ENCODE results near the gene ARHGAP18. TPM values are rescaled to one million over a fixed set of nuclear protein-coding genes. Genes with fewer than 3 reads are reported as not detected.

ARHGAP18 gene
- total RNA-seq, 1 donor from 2014 or later = 60.8 TPM

DNA sequence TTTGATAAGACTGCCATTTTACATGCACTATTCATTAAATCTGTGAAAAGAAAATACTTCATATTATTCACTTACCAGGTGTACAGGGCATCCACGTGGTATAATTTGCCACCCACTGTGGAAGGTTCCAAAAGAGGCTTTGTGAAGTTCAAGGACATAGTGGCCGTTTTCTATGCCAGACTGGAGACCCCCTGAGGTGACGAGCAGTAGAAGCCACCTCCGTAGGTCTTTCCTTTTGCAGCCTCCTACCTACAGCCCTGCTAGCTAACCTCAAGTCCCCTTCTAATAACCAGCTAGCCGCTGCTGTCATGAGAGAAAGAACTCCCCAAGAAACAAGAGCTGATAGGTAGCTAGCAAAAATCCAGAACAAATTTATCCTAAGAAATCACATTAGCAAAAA lies 110.5 kb downstream of the ARHGAP18 start:
- H3K27me3 ChIP-seq = no peaks in the 10 kb centered on the region
- TF ChIP-seq, protein P1, sequence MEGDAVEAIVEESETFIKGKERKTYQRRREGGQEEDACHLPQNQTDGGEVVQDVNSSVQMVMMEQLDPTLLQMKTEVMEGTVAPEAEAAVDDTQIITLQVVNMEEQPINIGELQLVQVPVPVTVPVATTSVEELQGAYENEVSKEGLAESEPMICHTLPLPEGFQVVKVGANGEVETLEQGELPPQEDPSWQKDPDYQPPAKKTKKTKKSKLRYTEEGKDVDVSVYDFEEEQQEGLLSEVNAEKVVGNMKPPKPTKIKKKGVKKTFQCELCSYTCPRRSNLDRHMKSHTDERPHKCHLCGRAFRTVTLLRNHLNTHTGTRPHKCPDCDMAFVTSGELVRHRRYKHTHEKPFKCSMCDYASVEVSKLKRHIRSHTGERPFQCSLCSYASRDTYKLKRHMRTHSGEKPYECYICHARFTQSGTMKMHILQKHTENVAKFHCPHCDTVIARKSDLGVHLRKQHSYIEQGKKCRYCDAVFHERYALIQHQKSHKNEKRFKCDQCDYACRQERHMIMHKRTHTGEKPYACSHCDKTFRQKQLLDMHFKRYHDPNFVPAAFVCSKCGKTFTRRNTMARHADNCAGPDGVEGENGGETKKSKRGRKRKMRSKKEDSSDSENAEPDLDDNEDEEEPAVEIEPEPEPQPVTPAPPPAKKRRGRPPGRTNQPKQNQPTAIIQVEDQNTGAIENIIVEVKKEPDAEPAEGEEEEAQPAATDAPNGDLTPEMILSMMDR (IDR thresholded peaks at IDR 0.05) = no peak
- H3K4me1 ChIP-seq = no peaks in the 10 kb centered on the region
- no peak for DNase-seq
- peaks cover 17% of the 10 kb centered on the region for H3K36me3 ChIP-seq
- no peak overlapping the region for H3K27ac ChIP-seq
- no peaks in the 10 kb centered on the region for H3K9me3 ChIP-seq
- intact Hi-C loops (cut with DNase I) = no loop called here
- ATAC-seq = no peak
- no peak overlapping the region for H3K4me3 ChIP-seq

DNA sequence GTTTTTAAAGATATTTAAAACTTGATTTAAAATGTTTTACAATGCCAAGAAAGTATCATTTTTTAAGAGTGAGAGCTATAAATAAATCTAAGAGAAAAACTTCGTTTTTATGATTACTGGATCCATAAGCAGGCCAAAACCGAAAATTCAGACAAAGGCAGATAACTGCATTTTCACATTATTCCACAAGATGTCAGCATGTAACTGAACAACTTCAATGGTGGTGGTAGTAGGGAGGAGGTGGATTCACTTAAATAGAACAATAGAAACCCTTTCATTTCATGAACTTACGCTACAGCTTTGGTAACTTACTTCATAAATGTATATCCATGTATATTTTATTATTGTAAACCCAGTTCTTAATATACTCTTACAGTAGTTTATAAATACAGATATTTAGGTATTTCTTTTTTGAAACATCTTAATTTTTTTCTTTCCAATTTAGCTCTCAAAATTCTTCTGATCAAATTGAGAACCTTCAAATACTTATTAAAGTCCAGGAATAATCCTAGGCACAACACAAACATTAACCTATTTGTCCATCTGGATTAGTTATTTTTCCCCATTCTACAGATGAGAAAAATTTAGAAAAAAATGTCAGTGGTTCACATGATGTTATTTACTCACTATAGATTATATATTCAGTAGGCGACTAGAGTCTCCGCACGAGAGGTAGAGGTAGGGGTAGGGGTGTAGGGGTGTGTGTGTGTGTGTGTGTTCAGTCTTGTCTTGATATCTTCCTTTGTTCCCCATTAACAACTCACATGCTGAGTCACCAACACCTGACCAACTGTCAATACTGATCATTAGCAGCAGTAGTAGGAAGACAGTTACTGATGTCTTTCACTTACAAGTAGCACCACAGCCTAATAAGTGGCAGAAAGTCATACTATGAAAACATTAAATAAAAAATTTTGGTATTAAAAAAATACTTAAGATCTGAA lies 111.5 kb downstream of the ARHGAP18 start:
- intact Hi-C loops (cut with DNase I) = no loop called here
- no peaks in the 10 kb centered on the region for H3K4me1 ChIP-seq
- no peak for DNase-seq
- H3K36me3 ChIP-seq = peaks cover 24% of the 10 kb centered on the region
- no peaks in the 10 kb centered on the region for H3K9me3 ChIP-seq
- H3K27me3 ChIP-seq = no peaks in the 10 kb centered on the region
- H3K27ac ChIP-seq = no peak overlapping the region
- TF ChIP-seq, protein P1 (IDR thresholded peaks at IDR 0.05) = peak; percentile 87
- peak; percentile 84 for ATAC-seq
- H3K4me3 ChIP-seq = no peak overlapping the region

DNA sequence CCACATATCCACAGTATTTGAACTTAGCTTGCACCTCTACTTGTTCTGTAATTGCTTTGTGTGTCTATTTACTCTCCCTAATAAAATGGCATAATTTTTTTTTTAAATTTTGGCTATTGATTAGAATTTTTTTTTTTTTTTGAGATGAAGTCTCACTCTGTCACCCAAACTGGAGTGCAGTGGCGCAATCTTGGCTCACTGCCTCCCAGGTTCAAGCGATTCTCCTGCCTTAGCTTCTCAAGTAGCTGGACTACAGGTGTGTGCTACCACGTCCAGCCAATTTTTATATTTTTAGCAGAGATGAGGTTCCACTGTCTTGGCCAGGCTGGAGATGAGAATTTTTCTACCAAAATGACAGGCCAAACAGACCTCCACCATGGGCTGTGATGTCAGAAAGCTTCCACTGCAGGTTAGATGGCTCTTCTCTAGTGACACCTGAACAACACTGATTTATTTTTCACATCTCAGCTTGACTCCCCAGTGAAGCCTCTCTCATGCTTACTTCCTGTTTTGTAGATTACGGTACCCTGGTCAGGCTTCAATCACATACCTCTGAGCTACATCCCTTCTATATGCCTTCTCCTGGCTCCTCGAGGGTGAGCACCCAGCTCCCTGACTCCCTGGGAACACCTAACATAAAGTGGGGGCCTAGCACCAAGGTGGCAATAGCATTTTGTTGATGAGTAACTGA lies 112.8 kb downstream of the ARHGAP18 start:
- no peaks in the 10 kb centered on the region for H3K9me3 ChIP-seq
- DNase-seq = no peak
- intact Hi-C loops (cut with DNase I) = no loop called here
- H3K27me3 ChIP-seq = no peaks in the 10 kb centered on the region
- no peak for ATAC-seq
- H3K27ac ChIP-seq = no peak overlapping the region
- H3K4me1 ChIP-seq = no peaks in the 10 kb centered on the region
- H3K36me3 ChIP-seq = peaks cover 22% of the 10 kb centered on the region
- TF ChIP-seq, protein P1 (IDR thresholded peaks at IDR 0.05) = no peak
- H3K4me3 ChIP-seq = no peak overlapping the region

DNA sequence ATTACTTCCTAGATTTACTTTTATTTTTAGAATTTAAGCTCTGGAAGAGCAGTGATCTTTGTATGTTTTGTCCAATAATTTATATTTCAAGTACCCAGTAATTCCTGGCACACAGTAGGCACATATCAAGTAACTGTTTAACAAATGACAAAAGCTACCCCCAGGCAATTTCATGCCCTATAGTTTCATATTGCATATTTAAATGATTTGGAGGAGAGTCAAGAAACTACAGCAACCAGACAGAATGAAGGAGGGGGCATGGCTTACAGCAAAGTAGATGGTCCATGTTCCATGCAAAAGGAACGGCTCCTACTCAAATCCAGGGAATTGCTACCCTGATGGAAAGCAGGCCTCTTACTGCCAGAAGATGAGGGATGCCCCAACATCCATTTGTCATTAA lies 113.5 kb downstream of the ARHGAP18 start:
- no peak for ATAC-seq
- DNase-seq = no peak
- no peaks in the 10 kb centered on the region for H3K9me3 ChIP-seq
- no peak overlapping the region for H3K27ac ChIP-seq
- H3K27me3 ChIP-seq = no peaks in the 10 kb centered on the region
- peaks cover 22% of the 10 kb centered on the region for H3K36me3 ChIP-seq
- intact Hi-C loops (cut with DNase I) = no loop called here
- H3K4me3 ChIP-seq = no peak overlapping the region
- TF ChIP-seq, protein P1 (IDR thresholded peaks at IDR 0.05) = no peak
- no peaks in the 10 kb centered on the region for H3K4me1 ChIP-seq

DNA sequence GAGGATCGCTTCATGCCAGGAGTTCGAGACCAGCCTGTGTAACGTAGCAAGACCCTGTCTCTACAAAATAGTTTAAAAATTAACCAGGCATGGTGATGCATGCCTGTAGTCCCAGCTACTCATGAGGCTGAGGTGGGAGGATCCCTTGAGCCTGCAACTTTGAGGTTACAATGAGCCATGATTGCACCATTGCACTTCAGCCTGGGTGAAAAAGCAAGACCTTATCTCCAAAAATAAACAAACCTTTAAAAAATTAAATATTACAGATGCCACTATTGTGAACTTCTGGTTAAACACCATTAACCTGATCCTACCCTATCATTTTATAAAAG lies 116.8 kb downstream of the ARHGAP18 start:
- Histone ChIP-seq H3K27ac (no peak overlapping the region), H3K9me3 (no peaks in the 10 kb centered on the region), H3K27me3 (no peaks in the 10 kb centered on the region), H3K36me3 (peaks cover 16% of the 10 kb centered on the region), H3K4me1 (no peaks in the 10 kb centered on the region), H3K4me3 (no peak overlapping the region)
- TF ChIP-seq, protein P1 (IDR thresholded peaks at IDR 0.05) = no peak
- DNase-seq = no peak
- intact Hi-C loops (cut with DNase I) = no loop called here
- no peak for ATAC-seq
